Endometrial microvascular endothelial cells (primary cell): ENCODE measurements around the gene PIP5K1A. TPM values are rescaled to one million over a fixed set of nuclear protein-coding genes. Genes with fewer than 3 reads are reported as not detected.
"Not testable (repeated sequence)": the region's sequence is repeated elsewhere in the genome, so short reads cannot be mapped to it uniquely, and the experiment has no call there.

Experiments used
- in situ Hi-C: cut with HindIII; loops from 2 replicates; pipeline ENCODE4 v1.10.0; 2017; ENCODE audit warnings: low sequenced_read_pairs, low pct_unique_long_range_greater_than_20kb; ENCODE audit errors: inconsistent ontology term
- total RNA-seq: library from RNA; depleted of rRNA; stranded (reverse); fragments of >200 nt; gene quantifications from one replicate; pipeline ENCODE4 v1.2.3, GENCODE V29; 2015; ENCODE audit errors: inconsistent ontology term

PIP5K1A gene
- total RNA-seq, 1 donor from 2014 or later, result 50.7 TPM

- in situ Hi-C loops, result no loop called here
Observed at GRCh38 chr1:151189637-151190445, 8.5 kb upstream of the PIP5K1A start, which contains the start of gene VPS72. Gene VPS72, minus strand, starts transcription at chr1:151190197. Its CDS starts 76 bp downstream, at chr1:151190121.

GRCh38 chr1:151192047-151192446, 6.3 kb upstream of the PIP5K1A start:
- in situ Hi-C loops, result no loop called here

DNA sequence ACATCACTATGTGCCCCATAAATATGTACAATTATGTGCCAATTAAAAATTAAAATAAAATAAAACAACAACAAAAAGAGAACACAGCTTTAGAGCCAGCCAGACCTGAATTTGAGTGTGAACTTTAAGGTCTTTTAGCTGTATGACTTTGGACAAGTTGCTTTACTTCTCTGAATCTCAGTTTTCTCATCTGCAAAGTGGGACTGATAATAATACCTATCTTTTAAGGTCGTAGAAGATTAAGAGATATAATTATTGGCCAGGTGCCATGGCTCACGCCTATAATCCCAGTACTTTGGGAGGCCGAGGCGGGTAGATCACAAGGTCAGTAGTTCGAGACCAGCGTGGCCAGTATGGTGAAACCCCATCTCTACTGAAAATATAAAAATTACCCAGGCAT, 5.0 kb upstream of the PIP5K1A start:
- in situ Hi-C loops, result no loop called here

DNA sequence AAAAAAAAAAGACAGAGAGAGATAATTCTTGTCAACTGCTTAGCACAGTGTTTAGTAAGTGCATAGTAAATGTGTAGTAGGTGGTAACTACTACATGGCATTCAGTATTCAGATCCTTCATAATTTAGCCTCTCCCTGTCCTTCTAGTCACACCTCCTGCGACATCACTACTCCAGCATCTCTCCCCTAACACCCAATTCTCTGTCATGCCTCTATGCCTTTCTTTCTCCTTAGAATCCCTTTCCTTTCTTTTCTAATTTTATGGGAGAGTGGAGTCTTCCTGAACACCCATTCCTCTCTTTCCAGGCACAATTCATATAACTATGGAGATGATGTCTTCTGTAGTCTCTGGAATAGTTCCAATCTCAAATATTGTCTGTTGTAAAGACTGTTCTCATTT, 4.5 kb upstream of the PIP5K1A start:
- in situ Hi-C loops, result no loop called here

DNA sequence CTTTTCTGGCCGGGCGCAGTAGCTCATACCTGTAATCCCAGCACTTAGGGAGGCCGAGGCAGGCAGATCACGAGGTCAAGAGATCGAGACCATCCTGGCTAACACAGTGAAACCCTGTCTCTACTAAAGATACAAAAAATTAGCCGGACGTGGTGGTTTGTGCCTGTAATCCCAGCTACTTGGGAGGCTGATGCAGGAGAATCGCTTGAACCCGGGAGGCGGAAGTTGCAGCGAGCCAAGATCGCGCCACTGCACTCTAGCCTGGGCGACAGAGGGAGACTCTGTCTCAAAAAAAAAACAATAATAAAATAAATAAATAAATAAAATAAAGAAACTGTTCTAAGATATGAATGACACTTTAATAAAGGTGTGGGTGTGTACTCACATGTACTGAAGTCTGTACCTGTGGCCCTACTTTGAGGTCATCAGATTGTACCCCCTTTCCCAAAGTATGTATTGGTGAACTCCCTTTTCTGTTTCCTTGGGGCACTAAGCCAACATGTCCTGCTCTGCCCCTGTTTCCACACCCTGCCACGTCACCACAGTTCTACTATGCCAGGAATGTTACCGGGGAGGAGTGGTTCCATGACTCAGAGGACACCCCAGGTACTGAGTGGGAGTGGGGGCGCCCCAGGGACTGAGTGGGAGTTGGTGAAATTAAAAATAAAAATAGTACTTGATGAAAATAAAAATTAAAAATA, 3.3 kb upstream of the PIP5K1A start:
- in situ Hi-C loops, result not testable (repeated sequence)

DNA sequence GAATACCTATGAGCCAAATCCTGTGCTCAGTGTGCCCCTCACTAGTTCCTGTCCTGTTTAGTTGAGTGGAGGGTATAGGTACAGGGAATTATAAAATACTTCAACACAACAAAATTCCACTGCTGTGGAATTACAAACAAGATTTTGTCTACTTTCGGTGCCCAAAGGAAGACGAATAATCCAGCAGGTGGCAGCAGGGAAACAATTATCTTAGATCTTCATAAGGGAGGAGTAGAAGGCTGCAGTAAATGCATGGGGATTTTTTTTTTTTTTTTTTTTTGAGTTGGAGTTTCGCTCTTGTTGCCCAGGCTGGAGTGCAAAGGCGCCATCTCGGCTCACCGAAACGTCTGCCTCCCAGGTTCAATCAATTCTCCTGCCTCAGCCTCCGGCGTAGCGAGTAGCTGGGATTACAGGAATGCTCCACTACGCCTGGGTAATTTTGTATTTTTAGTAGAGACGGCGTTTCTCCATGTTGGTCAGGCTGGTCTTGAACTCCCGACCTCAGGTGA, 2.0 kb upstream of the PIP5K1A start:
- in situ Hi-C loops, result no loop called here

DNA sequence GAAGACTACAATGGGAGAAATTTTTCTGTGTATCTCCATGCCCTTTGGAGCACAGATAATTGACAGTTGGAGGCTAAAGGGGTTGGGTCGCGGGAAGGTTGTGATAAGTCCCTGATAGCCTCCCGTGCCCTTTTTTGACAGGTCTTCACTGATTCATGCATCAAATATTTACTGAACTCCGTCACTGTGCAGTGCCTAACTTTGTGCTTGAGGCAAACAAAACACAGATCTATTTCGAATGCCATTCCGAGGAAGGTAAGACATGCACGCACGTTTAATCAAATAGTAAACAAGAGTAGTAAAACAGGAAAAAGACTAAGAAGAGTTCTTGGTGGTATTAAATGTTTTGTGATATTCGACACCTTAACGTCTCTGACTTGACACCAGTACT, 494 bp upstream of the PIP5K1A start:
- in situ Hi-C loops, result no loop called here

DNA sequence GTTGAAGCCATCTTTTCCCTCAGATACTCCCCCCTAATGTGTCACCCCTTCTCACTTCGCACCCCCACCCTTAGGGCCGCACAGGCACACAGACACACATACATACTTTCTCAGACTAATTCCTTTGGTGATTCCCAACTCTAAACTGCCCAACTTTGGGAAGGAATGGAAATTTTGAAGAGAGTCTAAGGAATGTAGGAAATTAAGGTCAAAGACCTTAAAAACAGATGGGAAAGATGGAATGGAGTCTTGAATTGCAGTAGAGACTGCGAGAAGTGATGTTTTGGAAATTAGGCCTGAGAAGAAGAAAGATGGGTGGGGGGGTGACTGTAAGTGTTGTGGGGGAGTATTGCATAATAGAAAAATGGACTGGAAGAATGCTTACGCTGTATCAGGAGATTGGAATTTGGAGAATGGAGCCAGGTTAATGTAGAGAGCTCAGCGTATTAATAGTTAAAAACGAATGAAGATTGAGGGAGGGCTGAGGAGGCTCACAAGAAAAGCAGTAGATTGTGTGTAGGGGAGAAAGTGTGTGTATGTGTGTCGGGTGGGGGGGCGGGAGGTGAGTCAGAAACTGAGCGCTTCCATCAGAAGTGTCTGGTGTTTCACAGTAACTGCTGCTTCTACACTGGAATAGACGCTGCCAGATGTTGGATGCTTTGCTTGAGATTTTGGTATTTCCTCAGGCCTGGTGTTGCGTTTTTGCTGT, 1.7 kb downstream of the PIP5K1A start:
- in situ Hi-C loops, result no loop called here

DNA sequence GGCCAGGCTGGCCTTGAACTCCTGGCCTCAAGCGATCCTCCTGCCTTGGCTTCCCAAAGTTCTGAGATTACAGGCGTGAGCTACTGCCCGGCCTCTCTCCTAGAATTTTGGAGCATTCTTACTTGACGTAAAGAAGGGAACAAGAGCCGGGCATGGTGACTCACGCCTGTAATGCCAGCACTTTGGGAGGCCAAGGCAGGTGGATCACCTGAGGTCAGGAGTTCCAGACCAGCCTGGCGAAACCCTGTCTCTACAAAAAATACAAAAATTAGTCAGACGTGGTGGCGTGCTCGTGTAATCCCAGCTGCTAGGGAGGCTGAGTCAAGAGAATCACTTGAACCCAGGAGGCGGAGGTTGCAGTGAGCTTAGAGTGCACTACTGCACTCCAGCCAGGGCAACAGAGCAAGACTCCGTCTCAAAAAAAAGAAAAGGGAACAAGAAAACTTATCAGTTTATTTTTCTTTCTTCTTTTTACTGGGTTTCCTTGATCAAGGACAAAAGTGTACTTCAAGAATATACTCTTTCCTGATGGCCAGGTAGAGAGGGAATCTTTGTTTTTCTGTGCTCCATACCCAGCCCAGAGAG, 7.1 kb downstream of the PIP5K1A start:
- in situ Hi-C loops, result not testable (repeated sequence)

GRCh38 chr1:151210830-151211229, 12.5 kb downstream of the PIP5K1A start:
- in situ Hi-C loops, result no loop called here

DNA sequence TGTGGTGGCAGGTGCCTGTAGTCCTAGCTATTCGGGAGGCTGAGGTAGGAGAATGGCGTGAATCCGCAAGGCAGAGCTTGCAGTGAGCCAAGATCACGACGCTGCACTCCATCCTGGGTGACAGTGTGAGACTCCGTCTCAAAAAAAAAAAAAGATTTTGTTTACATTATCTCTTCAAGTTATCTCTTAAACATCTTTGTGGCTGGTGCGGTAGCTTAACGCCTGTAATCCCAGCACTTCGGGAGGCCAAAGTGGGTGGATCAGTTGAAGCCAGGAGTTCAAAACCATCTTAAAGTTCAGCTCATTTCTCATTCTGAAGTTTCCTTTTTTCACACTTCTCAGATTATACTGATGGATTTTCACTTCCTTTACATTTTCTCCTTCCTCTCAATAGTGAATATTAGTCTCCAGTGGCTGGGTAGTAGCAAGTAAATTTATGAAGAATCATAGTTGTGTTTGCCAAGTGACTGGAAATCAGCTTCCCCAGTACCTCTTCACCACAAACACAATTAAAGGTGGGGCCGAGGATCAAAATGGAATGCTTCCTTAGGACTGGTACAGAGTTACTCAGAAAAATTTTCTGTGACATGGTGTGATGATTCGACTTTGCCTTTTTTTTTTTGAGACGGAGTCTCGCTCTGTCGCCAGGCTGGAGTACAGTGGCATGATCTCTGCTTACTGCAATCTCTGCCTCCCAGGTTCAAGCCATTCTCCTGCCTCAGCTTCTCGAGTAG, 13.8 kb downstream of the PIP5K1A start:
- in situ Hi-C loops, result no loop called here

- in situ Hi-C loops, result no loop called here
Observed at GRCh38 chr1:151213560-151213959, 15.2 kb downstream of the PIP5K1A start.

DNA sequence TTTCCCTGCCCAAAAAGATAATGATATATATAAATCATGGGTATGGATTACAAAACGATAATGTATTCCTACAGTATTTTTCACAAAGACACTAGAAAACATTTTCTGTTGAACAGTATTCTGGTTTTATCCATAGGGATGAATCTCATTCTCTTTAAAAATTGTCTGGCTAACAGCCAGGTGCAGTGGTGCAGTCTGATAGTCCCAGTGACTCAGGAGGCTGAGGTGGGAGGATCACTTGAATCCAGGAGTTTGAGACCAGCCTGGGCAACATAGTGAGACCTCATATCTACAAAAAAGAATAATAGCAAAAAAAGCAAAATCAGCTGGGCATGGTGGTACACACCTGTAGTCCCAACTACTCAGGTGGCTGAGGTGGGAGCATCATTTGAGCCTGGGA, 23.3 kb downstream of the PIP5K1A start:
- in situ Hi-C loops, result no loop called here

DNA sequence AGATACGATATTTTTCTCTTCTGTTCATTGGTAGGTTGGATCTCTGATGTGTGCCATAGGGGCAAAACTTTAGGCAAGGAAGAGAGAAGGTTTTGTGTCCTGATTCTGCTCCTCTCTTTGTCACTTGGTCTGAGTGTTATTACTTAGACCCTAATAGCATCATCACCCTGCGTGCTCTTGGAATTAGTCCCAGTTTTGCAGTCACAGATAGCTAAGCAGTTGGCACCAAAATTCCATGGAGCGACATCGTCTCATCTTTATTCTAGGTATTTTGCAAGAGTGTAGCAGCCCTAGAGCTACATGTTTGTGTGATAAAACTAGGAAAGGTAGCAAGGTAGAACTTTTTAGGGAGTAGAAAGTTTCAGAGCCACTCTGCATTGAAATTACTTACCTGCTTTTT, 23.8 kb downstream of the PIP5K1A start:
- in situ Hi-C loops, result no loop called here

DNA sequence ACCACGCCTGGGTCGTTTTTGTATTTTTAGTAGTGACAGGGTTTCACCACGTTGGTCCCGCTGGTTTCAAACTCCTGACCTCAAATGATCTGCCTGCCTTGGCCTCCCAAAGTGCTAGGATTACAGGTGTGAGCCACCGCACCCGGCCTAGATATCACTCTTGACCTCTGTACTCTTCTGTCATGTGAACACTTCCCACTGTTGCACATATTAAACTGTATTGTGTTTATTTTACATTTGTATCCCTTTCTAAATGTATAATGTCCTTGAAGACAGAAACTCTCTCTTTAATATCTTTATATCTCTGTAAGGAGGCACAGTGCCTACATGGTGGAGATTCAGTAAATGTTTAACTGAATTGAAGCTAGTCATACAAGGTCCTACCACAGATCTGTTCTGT, 36.9 kb downstream of the PIP5K1A start:
- in situ Hi-C loops, result no loop called here

DNA sequence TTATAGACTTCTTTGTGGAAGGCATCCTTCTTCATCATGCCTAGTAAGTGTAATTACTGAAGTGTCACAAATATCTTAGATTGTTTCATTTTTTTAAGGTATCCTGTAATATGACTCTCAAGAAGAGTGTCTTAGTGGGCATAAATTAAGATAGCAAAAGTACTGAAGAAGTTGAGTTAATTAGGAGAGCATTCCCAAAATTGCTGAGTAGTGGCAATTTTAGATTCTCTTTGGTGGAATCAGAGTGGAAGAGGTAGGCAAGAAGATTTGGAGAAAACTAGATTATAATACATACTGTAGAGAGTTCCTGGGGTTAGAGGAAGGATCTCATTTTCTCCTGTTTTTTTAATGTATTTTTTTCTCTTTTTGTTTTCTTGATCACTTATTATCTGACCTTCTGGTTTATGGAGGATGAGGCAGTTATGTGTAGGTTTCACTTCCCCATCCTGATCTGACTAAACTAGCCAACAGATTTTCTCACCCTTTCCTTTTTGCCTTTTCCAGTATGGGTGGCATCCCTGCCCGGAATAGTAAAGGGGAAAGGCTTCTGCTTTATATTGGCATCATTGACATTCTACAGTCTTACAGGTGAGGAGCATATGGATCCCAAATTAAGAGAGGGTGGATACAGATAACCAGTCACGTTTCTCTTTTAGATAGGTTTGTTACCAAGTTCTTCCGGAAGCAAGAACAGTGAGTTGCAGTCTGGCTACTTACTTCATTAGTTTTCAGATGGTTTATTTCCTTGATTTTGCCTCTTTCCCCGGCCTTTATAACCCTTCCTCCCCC, 39.5 kb downstream of the PIP5K1A start:
- in situ Hi-C loops, result no loop called here

DNA sequence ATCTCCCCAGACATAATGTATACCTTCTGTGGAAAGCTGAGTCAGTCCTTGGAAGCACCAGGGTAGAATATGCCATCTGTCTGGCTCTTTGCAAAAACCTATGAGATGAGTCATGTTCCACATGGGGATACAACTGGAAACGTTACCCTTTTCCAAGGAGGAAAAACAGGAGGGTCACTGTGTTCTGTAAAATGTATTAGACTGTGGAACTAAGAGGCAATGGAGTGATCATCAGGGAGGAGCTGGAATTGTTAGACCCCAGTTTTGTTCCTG, 40.1 kb downstream of the PIP5K1A start:
- in situ Hi-C loops, result no loop called here

DNA sequence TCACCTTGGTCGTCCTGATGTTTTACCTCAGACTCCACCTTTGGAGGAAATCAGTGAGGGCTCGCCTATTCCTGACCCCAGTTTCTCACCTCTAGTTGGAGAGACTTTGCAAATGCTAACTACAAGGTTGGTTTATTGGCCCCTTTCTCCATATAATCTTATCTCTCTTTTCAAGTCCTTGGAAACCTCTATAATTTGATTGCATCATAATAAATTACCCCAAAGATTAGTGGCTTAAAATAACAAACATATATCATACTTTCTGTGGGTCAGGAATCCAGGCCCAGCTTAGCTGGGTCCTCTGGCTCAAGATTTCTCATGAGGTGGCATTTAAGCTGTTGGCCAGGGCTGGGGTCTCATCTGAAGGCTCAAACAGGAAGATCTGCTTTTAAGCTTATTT, 44.1 kb downstream of the PIP5K1A start:
- in situ Hi-C loops, result no loop called here
